Thoracic aorta (tissue), 2 donors: ENCODE results near the gene SLC18A3. TPM values are rescaled to one million over a fixed set of nuclear protein-coding genes. Genes with fewer than 3 reads are reported as not detected.

Experiments used
- ATAC-seq: fragments of 150-250 bp; one replicate; pipeline ENCODE4 v1.8.0; 2017; ENCODE audit warnings: low read depth; ENCODE audit not compliant: insufficient number of reproducible peaks, low FRiP score
- DNase-seq: peaks from one replicate; pipeline ENCODE4 v3.0.0-alpha.2; 2020; ENCODE audit warnings: low spot score
- H3K27ac ChIP-seq, 2 donors: fragments of 200-600 bp; sonication (generic); 1 replicate in 1 of 2; 2 replicates in 1 of 2; pipeline ENCODE4 v1.5.1; 2016; ENCODE audit warnings: mild to moderate bottlenecking in 2 of 2, moderate library complexity in 2 of 2
- H3K27me3 ChIP-seq: fragments of 200-600 bp; sonication (generic); replicated peaks from 2 replicates; pipeline ENCODE4 v1.6.0; 2016; ENCODE audit warnings: mild to moderate bottlenecking; ENCODE audit not compliant: insufficient read depth
- H3K36me3 ChIP-seq: fragments of 200-600 bp; sonication (generic); one replicate; pipeline ENCODE4 v1.5.1; 2016
- H3K4me1 ChIP-seq, 2 donors: fragments of 200-600 bp; sonication (generic); 1 replicate in 1 of 2; 2 replicates in 1 of 2; pipeline versions ENCODE4 v1.5.1 to v1.6.0; 2016; ENCODE audit warnings: low read depth in 2 of 2, mild to moderate bottlenecking in 1 of 2; ENCODE audit not compliant: control insufficient read depth in 1 of 2
- H3K4me3 ChIP-seq: fragments of 200-600 bp; sonication (generic); 2 replicates; pipeline ENCODE4 v1.5.1; 2016; ENCODE audit warnings: mild to moderate bottlenecking
- H3K9me3 ChIP-seq: fragments of 200-600 bp; sonication (generic); 2 replicates; pipeline ENCODE4 v1.5.1; 2016
- CTCF ChIP-seq: fragments of 200-600 bp; sonication (generic); IDR thresholded peaks from one replicate; pipeline ENCODE4 v1.5.1; 2019; ENCODE audit warnings: antibody characterized with exemption
- total RNA-seq, 2 donors: library from RNA; depleted of rRNA; stranded (reverse); fragments of >200 nt; gene quantifications; one replicate each; pipeline versions ENCODE4 v1.1.0 to v1.2.3, GENCODE V29; 2016

Gene SLC18A3
- total RNA-seq, 2 donors from 2014 or later: not detected

- DNase-seq: no peak
- Histone ChIP-seq H3K4me3 (no peak overlapping the region), H3K4me1 (no peaks in the 10 kb centered on the region), H3K9me3 (no peaks in the 10 kb centered on the region), H3K27me3 (no peaks in the 10 kb centered on the region), H3K27ac (no peak overlapping the region), H3K36me3 (no peaks in the 10 kb centered on the region)
- ATAC-seq: no peak
- TF ChIP-seq CTCF: no peak
Observed at GRCh38 chr10:49587981-49588380, 22.1 kb upstream of the SLC18A3 start.

GRCh38 chr10:49592726-49593563, 17.2 kb upstream of the SLC18A3 start:
- TF ChIP-seq CTCF: peak; percentile 75
- H3K27ac ChIP-seq: no peak overlapping the region
- no peaks in the 10 kb centered on the region for H3K4me1 ChIP-seq
- no peaks in the 10 kb centered on the region for H3K27me3 ChIP-seq
- H3K4me3 ChIP-seq: no peak overlapping the region
- H3K36me3 ChIP-seq: no peaks in the 10 kb centered on the region
- ATAC-seq (no peak), DNase-seq (no peak)
- H3K9me3 ChIP-seq: no peaks in the 10 kb centered on the region

- TF ChIP-seq CTCF: no peak
- Histone ChIP-seq H3K4me3 (no peak overlapping the region), H3K36me3 (no peaks in the 10 kb centered on the region), H3K9me3 (no peaks in the 10 kb centered on the region), H3K27ac (no peak overlapping the region), H3K27me3 (no peaks in the 10 kb centered on the region), H3K4me1 (no peaks in the 10 kb centered on the region)
- ATAC-seq: no peak
- no peak for DNase-seq
Observed at GRCh38 chr10:49593564-49593875, 16.6 kb upstream of the SLC18A3 start.

GRCh38 chr10:49593998-49594397, 16.1 kb upstream of the SLC18A3 start:
- no peaks in the 10 kb centered on the region for H3K4me1 ChIP-seq
- ATAC-seq: no peak

GRCh38 chr10:49594594-49594993, 15.5 kb upstream of the SLC18A3 start:
- TF ChIP-seq CTCF: peak; percentile 60
- Histone ChIP-seq H3K4me3 (no peak overlapping the region), H3K27ac (no peak overlapping the region), H3K9me3 (no peaks in the 10 kb centered on the region), H3K4me1 (no peaks in the 10 kb centered on the region), H3K36me3 (no peaks in the 10 kb centered on the region), H3K27me3 (no peaks in the 10 kb centered on the region)
- DNase-seq: no peak
- no peak for ATAC-seq

More at GRCh38 chr10:49593998-49594397, 16.1 kb upstream of the SLC18A3 start:
- Histone ChIP-seq H3K27ac (no peak overlapping the region), H3K9me3 (no peaks in the 10 kb centered on the region), H3K27me3 (no peaks in the 10 kb centered on the region), H3K36me3 (no peaks in the 10 kb centered on the region), H3K4me3 (no peak overlapping the region)
- no peak for DNase-seq
- TF ChIP-seq CTCF: no peak
